GM19240 (cell line): ENCODE data around the gene CHRDL2.
A peak's percentile ranks its signal among the peaks of the same experiment; 100 is the strongest.
"Not testable (repeated sequence)": the region's sequence is repeated elsewhere in the genome, so short reads cannot be mapped to it uniquely, and the experiment has no call there.

Experiments
- DNase-seq: peaks from one replicate; pipeline ENCODE4 v3.0.0; 2011; ENCODE audit warnings: low spot score; ENCODE audit not compliant: insufficient read length

Gene CHRDL2

DNA sequence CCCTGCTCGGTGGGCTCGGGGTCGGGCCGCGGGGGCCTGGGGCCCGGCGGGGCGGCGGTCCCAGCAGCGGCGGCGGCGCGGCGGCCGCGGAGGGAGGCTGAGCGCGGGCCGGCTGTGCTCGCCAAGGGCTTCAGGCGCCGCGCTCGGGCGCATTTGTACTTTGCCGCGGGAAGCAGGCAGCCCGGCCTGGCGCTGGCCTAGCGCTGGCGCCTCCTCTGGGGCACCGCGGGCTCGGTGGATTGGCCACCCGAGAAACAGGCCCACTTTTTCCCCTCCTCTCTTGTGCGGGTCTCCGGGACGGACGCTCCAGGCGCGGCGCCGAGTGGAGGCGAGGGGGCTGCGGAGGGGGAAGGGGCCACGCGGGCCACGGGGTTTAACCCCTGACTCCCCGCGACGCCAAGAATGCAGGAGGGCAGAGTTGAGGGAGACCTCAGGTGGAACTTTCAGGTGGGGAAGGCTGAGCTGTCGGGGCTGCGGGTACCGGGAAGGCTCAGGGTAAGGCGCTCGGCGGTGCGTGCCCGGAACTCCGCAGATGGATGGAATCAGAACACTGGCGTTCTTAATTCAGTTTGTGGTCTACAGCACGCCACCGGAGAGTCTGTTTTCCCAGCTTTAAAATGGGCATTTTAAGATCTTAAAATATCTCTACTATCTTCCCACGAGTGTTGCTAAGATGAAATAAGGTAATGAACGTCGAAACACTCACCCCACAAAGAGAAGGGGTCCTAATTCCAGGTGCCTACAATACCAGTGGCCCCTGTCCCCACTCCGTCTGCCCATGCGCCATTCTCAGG, at the start of gene CHRDL2:
Gene CHRDL2, minus strand, starts transcription at position 126 of the 794 bp plus-strand sequence. CDS start 538 bp downstream, outside the sequence.
- no peak for DNase-seq

- DNase-seq: no peak
Observed at GRCh38 chr11:74780248-74781005, 49.2 kb upstream of the CHRDL2 start.

DNA sequence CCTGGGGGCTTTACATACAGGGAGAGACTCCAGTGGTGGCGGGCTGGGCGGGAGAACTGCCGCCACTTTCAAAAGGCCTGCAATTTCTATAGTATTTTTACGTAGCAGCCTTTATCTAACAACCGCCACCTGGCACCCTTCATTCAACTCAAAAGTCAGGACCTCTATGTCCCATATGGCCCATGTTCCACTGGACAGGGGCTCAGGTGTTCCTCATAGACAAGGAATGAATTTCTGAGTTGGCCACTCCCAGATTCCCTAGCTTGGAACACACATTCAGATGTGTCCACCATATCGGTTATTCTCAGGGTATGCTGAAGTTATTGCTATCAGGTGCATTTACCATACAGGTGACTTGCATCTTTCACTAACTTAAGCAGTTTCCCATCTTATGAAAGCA, 47.4 kb upstream of the CHRDL2 start:
- DNase-seq: no peak

GRCh38 chr11:74777877-74778276, 46.7 kb upstream of the CHRDL2 start:
- DNase-seq: no peak

DNA sequence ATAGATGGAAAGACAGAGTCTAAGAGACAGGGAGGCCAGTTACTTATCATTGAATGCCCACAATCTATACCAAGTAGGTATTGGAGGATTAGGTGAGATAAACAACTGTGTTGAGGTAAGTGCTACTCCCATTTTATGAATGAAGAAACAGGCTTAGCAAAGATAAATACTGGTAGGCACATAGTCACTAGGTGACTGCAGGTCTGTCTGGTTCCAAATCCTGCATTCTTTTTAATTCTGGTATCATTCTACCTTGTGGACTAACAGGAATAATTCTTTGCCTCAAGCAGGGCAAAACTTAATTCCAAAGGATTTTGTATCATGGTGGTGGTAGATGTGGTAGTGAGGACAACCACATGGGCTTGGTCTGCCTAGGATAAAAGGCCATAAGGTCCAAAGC, 45.8 kb upstream of the CHRDL2 start:
- no peak for DNase-seq

GRCh38 chr11:74776546-74776945, 45.3 kb upstream of the CHRDL2 start:
- no peak for DNase-seq

GRCh38 chr11:74775762-74776161, 44.5 kb upstream of the CHRDL2 start:
- DNase-seq: no peak

DNA sequence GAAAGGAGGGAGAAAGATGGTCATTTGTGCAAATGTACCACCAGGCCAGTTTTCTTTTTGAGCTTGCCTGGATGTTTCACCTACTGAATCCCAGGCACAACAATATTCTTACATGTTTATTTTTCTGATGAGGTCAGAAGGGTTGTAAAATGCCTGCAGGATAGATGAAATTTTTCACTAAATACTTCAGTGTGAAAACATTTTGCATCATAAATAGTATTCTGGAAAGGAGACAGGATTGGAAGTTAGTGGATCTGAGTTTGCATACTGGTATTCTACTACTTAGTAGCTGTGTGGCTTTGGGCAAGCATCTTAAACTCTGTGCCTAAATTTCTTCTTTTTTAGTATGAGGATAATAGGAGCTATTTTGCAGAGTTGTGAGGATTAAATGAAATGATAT, 42.2 kb upstream of the CHRDL2 start:
- no peak for DNase-seq

GRCh38 chr11:74771139-74771538, 39.9 kb upstream of the CHRDL2 start:
- DNase-seq: no peak

DNA sequence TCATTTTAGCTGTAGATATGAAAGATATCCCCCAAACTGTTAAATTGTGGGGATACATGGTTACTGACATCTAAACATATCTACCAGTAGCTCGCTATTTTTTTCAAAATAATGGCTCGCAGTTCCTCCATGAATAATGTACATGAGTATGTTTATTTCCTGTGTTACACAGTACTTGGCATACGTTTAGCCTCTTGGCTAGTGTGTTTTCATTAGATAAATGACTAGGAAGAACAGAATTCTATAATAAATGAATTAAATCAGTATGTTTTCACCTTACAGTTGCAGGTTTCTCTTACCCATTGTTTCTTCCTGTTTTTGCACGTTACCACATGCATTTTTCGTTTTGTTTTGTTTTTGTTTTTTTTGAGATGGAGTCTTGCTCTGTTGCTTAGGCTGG, 39.2 kb upstream of the CHRDL2 start:
- no peak for DNase-seq

DNA sequence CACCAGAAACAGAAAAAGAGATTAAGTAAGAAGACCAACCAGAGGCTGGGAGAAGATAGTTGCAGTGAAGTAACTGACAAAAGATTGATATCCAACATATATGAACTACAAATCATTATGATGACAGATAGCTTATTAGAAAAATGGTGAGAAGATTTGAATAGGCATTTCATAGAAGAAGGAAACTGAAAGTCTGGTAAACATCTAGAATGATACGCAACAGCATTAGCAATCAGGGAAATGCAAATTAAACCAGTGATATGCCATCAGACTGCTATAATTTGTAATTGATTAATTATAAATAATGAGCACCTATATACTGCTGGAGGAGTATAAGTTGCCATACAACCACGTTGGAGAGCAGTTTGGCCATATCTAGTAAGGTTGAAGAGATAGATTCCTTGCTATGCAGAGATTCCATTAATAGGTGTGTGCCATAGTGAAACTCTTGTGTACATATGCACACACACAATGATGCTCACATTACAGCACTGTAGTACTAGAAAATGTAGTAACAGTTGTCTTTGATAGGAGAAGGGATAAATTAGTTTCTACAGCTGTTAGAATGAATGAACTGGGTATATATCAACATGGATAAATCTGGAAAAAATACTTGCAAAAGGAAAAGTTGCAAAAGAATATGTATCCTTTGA, 38.0 kb upstream of the CHRDL2 start:
- DNase-seq: no peak

DNA sequence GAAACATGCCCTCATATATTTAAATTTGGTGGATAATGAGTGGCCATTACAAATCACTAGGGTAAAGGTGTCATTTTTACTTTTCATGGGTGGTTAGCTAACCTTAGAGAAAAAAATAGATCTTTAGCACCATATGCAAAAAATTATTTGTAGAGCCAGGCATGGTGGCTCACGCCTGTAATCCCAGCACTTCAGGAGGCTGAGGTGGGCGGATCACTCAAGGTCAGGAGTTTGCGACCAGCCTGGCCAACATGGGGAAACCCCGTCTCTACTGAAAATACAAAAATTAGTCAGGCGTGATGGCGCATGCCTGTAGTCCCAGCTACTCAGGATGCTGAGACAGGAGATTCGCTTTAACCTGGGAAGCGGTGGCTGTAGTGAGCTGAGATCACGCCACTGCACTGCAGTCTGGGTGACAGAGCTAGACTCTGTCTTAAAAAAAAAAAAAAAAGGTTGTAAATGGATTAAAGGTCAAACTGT, 37.0 kb upstream of the CHRDL2 start:
- not testable (repeated sequence) for DNase-seq

DNA sequence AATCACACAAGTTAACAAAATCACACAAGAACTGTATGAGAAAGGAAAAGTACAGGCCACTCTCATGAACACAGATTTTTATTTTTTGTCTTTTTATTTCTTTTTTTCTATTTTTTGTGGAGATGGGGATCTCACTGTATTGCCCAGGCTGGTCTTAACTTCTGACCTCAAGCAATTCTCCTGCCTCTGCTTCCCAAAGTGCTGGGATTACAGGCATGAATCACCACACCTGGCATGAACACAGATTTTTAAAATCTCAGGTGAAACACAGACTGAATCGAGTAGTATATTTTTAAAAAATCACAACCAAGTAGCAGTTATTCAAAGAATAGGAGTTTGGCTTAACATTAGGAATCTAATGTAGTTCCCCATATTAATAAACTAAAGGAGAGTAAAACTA, 35.7 kb upstream of the CHRDL2 start:
- no peak for DNase-seq

GRCh38 chr11:74756571-74756970, 25.3 kb upstream of the CHRDL2 start:
- DNase-seq: no peak

GRCh38 chr11:74755395-74755995, 24.3 kb upstream of the CHRDL2 start:
- DNase-seq: no peak

- no peak for DNase-seq
Observed at GRCh38 chr11:74754507-74755252, 23.5 kb upstream of the CHRDL2 start.

DNA sequence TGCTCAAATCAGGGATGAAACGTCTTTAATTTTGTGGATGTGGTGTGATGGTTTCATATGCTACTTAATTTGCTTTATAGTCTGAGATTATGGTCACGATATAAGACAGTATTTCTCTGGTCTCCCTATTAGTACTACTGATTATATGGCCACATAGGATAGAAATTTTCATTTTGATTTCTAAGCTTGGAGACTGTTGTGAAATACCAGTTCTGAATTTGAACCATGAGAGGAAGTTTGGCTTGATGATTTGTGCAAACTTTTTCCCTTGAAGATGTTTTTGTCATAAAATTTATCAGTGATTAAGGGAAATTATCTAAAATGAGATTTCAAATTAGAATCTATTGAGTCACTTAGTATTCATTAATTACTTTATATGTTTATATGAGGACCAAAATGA, 20.1 kb upstream of the CHRDL2 start:
- no peak for DNase-seq

- DNase-seq: not testable (repeated sequence)
Observed at GRCh38 chr11:74750598-74750997, 19.4 kb upstream of the CHRDL2 start.

- DNase-seq: no peak
Observed at GRCh38 chr11:74749965-74750296, 18.7 kb upstream of the CHRDL2 start.

GRCh38 chr11:74749127-74749964, 18.1 kb upstream of the CHRDL2 start:
- DNase-seq: peak; percentile 33
